ENCODE data around the gene ADGRG3.

ADGRG3 gene, protein sequence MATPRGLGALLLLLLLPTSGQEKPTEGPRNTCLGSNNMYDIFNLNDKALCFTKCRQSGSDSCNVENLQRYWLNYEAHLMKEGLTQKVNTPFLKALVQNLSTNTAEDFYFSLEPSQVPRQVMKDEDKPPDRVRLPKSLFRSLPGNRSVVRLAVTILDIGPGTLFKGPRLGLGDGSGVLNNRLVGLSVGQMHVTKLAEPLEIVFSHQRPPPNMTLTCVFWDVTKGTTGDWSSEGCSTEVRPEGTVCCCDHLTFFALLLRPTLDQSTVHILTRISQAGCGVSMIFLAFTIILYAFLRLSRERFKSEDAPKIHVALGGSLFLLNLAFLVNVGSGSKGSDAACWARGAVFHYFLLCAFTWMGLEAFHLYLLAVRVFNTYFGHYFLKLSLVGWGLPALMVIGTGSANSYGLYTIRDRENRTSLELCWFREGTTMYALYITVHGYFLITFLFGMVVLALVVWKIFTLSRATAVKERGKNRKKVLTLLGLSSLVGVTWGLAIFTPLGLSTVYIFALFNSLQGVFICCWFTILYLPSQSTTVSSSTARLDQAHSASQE

DNA sequence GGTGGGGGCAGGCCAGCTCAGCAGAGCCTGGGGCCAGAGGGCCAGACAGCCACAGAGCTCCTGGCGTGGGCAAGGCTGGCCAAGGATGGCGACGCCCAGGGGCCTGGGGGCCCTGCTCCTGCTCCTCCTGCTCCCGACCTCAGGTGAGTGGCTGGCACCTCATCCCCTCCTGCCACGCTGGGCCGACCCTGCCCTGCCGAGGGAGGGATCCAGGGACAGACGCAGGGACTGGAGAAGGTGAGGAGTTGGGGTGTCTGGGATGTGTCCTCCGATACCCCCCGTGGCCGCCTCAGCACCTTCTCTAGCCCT is at the start of gene ADGRG3:
ADGRG3 (plus strand) TSS at position 44 of the 309 bp plus-strand sequence; CDS start at position 86, 42 bp downstream.
- DNase-seq = no peak

GRCh38 chr16:57619133-57619605 is 48.9 kb upstream of the ADGRG3 start:
- DNase-seq = no peak

GRCh38 chr16:57619606-57620334 is 48.3 kb upstream of the ADGRG3 start:
- DNase-seq = peak; percentile 81

DNA sequence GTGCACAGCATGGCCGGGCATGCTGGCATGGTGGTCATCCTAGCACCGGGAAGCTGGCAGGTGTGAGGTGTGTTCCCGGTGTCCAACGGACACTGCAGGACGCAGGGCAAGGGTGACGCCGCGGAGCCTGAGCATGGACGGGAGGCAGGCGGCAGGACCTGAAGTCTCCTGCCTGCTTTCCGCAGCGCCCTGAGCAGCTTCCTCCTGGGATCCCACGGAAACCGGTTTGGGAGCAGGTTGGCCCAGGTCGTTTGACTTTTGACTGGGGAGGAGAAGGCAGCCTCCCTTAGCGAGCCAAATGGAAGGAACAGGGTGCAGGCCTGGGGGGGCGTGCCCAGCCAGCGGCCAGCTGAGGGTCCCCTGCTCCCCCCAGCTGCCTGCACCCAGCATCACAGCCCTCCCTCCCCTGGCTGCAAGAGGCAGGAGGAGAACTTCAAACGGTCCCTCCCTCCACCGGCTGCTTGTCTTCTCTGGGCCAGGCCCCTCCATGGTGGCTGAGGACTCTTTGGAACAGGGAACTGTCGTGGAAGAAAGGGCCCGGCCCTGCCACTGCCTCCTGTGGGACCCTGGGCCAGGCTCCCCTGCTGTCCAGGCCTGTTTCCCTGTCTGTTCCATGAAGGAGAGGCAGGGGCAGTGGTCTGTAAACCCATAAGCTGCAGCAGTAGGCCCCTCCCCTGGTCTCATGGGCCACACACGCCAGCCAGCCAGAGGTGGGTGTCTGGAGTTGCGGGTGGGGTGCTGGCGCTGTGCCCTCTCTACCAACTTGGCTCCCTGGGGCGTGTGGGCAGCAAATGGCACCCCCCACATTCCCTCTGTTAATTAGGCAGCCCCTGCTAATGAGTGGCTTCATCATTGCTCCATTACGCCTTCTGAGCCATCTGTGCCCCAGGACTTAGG is 47.5 kb upstream of the ADGRG3 start:
- peak; percentile 46 for DNase-seq

- no peak for DNase-seq
Measured at GRCh38 chr16:57621521-57622271, 46.4 kb upstream of the ADGRG3 start.

- no peak for DNase-seq
Measured at GRCh38 chr16:57622361-57623250, 45.5 kb upstream of the ADGRG3 start.

DNA sequence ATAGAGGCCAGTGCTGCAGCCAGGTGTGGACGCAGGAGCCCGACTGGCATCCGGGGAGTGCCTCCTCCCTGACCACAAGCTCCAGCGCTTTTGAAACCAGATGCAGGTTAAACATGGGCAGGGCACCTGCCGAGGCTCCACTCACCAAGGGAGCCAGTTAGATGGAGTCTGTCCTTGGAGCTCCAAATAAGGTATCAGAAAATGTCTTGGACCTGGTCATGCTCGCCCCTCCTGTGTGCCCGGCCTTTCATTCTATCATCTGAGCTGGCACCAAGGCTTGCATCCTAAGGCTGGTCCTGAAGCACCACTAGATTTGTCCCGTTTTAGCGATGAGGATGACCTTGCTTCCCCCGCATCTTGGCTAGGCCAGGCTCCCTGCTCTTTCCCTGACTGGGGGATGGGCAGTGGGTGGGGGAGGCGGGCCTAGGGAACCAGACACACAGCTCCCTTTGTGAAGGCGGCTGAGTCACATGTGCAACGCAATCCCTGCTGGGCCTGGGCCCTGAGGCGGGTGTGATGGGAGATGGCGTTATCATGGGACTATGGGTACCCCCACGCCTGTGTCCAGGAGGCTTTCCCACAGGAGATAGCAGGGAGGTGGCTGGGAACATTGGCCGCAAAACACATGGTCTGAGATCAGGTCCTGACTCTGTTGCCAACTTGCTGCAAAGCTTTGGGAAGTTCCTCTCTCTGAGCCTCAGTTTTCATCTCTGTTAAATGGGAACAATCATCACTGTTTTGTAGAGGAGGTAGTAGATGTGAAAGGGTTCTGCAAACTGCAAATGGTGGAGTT is 44.7 kb upstream of the ADGRG3 start:
- peak; percentile 8 for DNase-seq

GRCh38 chr16:57624044-57624688 is 43.9 kb upstream of the ADGRG3 start:
- DNase-seq = no peak

DNA sequence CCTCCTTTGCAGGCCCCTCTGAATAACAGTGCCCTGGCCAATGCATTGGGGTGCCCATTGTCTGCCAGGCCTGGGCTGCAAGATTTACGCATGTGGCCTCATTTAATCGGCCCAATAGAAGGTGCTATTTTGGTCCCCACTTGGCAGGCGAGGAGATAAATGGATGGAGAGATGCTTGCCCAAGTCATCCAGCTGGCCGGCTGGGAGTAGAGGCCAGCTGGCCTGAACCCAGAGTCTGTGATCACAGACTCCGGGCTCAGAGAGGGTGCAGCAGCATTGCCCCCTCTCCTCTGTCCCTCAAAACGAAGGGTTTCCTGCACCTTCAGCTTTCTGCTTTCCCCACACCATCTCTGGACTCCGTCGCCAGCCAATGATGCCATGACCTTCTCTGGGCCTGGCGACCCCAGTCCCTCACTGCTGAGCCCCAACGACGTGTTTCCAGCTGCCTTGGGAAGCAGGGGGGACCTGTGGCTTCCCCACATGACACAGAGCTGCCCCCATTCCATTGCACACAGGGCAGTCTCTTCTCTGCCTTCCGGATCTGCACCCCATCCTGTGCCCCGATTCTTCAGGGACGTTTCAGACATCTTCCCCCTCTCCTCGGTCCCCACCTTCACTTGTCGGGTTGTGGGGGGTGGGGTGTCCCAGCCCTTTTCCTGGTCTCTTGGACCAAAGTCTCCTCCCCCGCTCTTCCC is 43.2 kb upstream of the ADGRG3 start:
- no peak for DNase-seq

GRCh38 chr16:57626420-57627170 is 41.5 kb upstream of the ADGRG3 start:
- DNase-seq = no peak

GRCh38 chr16:57627184-57627871 is 40.8 kb upstream of the ADGRG3 start:
- DNase-seq = no peak

DNA sequence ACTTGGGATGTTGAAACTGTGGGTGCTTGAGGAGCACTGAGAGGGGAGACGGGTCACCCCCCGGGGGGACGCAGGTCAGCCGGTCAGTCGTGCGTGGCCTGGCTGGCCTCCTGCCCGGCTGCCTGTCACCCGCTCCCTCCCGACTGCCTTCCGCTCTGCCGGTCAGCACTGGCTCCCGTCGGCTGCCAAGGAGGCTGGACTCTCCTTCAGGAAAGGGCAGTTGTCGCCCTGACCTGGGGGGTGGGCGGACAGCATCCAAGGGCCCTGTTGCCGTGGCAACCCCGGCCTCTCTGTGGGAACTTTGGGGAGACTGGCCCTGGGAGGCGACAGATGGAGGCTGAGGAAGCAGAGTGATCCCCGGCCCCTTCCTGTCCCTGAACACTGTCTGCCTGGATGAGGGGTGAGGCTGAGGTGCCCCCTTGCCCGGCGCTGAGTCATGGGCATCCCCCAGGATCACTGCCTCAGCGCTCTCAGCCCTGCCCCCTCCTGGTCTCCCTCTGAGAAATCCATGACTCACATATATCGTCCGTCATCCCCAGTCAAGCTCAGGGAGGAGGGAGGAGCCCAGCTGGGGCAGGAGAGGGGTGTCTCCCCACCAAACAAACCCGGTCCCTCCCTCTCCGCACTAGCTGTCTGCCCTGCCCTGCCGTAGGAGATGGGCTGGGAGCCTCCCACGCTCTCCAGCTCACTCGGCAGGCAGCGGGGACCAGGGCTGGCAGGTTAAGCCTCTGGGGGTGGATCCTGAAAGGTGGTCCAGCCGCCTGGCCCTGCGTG is 39.9 kb upstream of the ADGRG3 start, which contains the start of gene ADGRG1:
ADGRG1 (plus strand) TSS at position 623 of the 774 bp plus-strand sequence. CDS start 21,658 bp downstream, outside the sequence.
- no peak for DNase-seq

- DNase-seq = no peak
Measured at GRCh38 chr16:57628783-57629293, 39.3 kb upstream of the ADGRG3 start.

GRCh38 chr16:57629516-57630406 is 38.3 kb upstream of the ADGRG3 start:
- DNase-seq = no peak

GRCh38 chr16:57630407-57630797 is 37.7 kb upstream of the ADGRG3 start:
- no peak for DNase-seq
